ENCODE data around the gene PSMD1.
"Not testable (repeated sequence)": the region's sequence is repeated elsewhere in the genome, so short reads cannot be mapped to it uniquely, and the experiment has no call there.

PSMD1 gene

DNA sequence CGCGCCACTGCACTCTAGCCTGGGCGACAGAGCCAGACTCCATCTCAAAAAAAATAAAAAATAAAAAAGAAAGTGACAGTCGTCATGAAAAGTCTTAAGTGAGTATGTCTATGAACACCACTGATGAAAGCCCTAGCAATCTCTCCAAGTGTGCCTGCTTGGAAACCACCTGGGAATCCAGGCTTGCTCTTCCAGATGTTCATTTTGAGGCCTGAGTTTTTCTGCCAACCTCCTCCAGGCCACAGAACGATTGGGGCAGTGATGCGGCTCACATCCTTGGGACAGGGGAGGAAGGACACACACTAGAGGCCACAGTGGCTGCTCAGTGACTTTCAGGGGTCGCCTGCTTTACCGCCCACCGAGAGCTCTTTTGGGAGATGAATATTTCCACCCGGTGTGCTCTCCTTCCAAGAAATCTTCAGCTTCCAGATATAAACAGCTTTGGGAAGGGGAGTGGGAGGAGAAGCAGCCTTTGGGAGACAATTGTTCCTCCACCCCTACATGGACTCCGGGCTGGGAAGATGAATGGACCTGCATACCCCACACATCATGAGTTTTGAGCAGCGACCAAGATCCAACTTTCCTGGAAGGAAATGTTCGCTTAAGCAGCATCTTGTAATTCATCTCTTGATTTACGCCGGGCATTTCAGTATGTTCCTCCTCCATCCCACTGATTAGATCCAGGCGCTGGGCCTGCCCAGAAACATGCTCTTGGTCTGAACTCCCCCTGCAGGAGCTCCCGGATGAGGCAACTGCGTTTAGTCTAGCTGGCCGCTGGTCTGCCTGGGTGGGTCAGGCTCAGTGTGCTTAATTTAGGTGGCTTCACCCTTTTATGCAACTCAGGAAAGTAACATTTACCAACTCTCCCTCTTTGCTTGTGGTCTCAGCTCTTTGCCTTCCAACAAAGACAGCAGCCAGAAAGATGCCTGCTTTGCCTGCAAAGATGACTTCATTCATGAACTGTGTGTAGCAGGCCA, 135.5 kb downstream of the PSMD1 start:
- FAIRE-seq, result no peak
- no peak for DNase-seq (ENCODE audit: extremely low spot score, insufficient read length, low read depth)

DNA sequence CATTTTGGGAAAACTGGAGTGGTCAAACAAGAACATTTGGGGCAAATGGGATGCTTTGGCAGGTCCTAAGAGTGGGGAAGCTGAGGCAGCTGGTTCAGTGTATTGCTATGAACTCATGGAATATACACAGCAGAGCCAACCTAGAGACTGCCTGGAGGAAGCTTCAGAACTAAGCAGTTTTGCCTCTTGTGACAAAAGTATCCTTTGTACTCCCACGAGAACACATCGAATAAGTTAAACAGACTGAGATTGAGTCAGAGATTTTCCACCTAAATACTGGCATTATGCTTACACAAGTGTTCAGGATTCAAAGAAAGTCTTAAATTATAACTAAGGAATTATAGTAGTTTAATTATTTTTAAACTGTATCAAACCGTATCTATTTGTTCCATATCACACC, 136.5 kb downstream of the PSMD1 start:
- FAIRE-seq, result no peak
- no peak for DNase-seq (ENCODE audit: extremely low spot score, insufficient read length, low read depth)

DNA sequence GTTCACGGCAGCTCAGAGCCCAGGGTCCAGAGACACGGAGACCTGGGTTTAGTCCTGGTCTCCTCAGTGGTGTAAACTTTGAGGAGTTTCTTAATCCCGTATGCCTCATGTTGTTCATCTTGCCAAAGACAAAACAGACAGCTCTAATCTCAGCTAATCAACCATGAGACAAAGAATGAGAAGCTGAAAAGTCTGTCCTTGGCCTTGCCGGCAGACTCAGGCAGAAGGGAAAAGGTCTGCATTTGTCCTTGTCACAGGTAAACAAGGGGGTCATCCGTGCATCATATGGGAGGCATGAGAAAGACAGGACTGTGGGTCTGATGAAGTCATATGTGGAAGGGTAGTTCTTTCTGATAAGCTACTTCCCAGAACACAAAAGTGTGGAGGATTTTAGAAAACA, 139.9 kb downstream of the PSMD1 start:
- FAIRE-seq (no peak), DNase-seq (ENCODE audit: extremely low spot score, insufficient read length, low read depth) (no peak)

DNA sequence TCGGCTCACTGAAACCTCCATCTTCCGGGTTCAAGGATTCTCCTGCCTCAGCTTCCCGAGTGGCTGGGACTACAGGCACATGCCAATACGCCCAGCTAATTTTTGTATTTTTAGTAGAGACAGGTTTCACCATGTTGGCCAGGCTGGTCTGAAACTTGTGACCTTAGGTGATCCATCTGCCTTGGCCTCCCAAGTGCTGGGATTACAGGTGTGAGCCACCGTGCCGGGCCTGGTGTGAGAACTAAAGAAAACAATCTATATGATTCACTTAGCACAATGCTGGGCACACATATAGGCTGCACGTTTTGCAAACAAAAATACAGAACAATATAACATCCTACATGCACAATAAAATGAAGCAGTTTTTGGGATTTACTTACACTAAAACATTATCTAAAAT, 140.5 kb downstream of the PSMD1 start:
- FAIRE-seq; DNase-seq (ENCODE audit: extremely low spot score, insufficient read length, low read depth): not testable (repeated sequence)

DNA sequence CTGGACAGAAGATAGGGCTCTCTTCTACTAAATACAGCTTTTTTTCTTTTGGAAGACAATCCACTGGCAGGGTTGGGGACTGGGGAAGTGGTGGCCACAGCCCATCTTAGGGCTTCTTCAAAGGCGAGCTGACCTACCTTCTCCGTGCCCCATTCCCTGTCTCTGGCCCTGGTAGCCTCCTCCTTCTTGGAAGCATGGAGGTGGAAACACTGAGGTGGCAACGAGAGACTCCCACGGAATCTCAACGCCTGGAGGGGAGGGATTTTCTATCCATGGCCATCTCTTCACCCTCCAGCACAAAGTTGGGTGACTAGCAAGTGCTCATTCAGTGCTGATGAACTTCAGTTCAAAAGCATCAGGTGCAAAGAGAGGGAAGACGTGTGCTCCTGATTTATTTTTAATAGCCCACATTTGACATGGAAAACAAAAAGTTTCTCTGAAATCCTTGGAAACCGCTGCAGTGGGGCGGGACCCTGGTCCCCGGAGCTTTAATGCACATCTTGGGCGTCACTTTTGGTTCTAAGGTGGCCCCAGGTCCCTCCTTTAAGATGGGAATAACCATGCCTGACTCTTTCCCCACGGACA, 141.1 kb downstream of the PSMD1 start:
- FAIRE-seq (no peak), DNase-seq (ENCODE audit: extremely low spot score, insufficient read length, low read depth) (no peak)

DNA sequence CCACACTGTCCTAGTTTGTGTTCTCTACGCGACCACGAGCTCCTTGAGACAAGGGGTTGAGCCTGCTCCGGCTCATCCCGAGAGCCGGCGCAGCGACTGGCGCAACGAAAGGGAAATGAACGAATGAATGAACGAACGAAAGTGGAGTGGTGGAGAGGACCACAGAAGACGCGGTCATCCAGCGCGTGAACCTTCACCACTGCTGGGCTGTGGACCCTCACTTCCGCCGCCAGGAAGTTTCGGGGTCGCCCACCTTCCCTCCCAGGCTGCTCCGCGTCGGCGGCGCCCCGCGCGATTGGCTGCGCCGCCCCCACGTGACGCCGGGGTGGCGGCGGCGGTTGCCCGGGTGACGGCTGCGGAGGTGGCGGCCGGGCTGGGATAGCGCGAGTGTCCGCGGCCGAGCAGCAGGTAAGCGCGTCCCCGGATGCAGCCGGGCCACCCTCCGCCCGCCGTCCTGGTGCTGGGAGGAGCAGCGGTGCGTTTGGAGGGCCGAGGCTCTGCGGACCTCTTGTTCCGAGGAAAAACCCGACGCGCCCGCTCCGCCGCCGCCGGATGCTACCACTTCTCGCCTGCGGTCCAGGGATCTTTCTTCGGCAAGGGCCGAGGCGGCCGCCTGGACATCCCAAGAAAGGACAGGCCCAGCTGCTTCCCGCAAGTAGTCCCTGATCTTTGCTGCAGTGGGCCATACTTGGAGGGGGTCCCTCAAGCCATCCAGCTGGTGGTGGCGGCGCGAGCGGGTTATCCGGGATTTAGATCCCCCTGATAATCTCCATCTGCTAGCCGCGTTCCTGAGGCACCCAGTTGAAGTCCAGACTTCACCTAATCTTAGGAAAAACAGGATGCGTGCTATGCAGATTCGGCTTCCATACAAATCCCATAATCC, 141.9 kb downstream of the PSMD1 start, which contains the start of gene ARMC9:
Gene ARMC9 (plus strand): TSS at position 341 of the 883 bp plus-strand sequence. CDS start 7,608 bp downstream, outside the sequence.
- peak; percentile 82 for DNase-seq (ENCODE audit: extremely low spot score, insufficient read length, low read depth)
- FAIRE-seq, result peak; percentile 89

DNA sequence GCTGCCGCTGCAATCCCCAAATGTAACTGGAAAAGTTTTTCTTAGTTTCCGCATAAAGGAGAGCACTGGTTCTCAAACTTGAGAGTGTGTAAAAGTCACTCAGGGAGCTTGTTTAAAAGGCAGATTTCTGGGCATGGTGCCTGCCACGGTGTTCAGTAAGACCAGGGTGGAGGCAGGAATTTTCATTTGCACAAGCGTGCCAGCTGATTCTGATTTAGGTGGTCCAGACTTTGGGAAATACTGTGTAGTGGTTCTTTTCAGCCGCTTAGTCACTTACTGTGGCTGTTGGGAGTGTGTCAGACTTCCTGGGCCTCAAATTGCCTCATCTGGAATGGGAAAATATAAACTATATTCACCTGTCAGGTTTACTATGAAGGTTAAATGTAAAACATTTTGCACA, 142.6 kb downstream of the PSMD1 start:
- FAIRE-seq, result no peak

DNA sequence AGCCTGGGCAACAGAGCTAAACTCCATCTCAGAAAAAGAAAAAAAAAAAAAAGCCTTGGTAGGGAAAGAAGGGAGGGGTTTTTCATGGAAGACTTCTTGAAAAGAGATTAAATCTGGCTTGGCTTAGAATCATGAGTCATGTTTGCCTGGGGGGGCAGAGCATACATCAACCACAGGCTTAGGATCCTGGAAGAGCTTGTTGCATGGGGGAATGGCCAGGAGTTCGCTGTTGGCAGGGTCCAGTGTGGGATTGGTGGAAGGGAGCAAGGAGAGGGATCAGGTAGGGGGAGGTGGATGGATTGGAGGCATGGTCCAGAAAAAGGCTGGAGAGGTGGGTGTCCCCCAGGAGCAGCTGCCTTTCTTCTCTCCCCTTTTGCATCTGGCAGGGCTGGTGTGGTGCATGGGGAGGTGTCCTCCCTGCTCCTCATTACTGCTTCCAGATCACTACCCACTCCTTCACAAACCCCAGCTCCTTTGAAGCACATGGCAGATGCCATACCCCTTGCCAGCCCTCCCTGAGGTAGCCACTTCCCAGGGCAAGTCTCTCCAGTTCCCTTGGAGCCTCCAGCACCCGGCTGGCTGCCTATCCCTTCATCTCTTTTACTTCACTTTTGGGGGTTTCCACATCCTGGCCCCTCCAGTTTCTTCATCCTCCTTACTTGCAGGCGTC, 144.3 kb downstream of the PSMD1 start:
- FAIRE-seq, result no peak
- DNase-seq (ENCODE audit: extremely low spot score, insufficient read length, low read depth), result no peak

More for the DNA sequence above, 142.6 kb downstream of the PSMD1 start:
- DNase-seq (ENCODE audit: extremely low spot score, insufficient read length, low read depth), result no peak

DNA sequence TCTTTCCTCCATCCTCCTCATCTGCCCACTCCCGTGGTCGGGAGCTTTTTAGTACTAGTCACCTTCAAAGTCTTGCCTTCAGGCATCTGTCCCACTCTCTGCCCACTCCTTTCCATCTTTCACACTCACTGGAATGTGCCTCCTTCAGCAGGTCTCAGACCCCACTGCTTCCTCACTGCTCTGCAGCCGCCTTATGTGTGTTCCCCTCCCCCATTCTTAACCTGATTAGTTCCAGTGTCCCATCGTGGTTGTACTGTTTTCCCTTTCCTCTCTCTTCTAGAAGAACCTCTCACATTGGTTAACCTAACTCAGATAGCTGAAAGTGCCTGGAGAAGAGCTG, 144.8 kb downstream of the PSMD1 start:
- no peak for FAIRE-seq
- DNase-seq (ENCODE audit: extremely low spot score, insufficient read length, low read depth), result no peak

DNA sequence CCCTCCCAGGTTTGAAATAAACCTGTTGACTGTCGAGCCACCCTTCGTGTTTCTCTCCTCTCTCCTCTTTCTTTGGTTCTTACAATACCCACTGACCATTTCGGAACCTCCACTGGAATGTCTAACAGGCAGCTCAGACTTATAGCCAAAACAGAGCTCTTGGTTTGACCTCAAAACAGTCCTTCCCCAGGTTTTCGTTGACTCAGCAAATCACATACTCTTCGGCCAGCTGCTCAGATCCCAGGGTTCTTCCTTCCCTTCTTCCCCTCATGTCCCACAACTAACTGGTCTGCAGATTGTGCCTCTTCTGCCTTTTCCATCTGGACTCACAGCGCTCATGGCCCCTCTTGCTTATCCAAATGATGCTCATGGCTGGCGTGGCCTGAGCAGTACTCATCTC, 146.4 kb downstream of the PSMD1 start:
- FAIRE-seq, result no peak

DNA sequence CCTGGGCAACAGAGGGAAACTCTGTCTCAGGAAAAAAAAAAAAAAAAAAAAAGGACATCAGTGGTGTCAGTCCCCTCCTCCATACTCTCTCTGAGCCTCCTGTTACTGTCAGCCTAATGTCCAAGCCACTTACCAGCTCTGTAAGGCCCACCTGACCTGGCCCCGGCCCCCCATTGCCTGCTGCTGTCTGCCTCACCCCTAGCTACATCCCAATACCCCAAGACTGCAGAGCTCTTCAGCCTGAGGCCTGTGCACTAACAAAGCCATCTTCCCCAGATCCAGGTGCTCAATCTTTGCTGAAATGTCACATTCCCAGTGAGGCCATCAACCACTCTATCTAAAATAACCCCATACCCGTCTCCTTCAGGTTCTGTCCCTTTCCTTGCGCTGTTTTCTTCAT, 147.5 kb downstream of the PSMD1 start:
- no peak for DNase-seq (ENCODE audit: extremely low spot score, insufficient read length, low read depth)
- no peak for FAIRE-seq

More for the DNA sequence above, 146.4 kb downstream of the PSMD1 start:
- no peak for DNase-seq (ENCODE audit: extremely low spot score, insufficient read length, low read depth)

DNA sequence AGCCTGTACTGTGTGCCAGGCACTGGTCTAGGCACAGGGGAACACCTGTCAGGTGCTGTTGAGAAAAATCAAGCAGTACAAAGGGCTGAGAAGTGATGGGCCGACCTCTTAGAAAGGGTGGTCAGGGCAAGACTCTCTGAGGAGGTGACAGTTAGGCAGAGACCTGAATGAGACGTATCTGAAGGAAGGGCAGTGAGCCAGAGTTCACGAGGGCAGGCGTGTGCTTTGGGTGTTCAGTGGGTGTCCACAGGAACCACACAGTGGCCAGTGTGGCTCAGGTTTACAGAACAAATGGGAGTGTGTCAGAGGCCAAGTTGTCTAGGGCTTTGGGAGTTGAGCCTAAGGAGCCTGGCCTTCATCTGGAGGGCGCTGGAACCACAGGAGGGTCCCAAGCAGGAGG, 147.9 kb downstream of the PSMD1 start:
- DNase-seq (ENCODE audit: extremely low spot score, insufficient read length, low read depth) (no peak), FAIRE-seq (no peak)

DNA sequence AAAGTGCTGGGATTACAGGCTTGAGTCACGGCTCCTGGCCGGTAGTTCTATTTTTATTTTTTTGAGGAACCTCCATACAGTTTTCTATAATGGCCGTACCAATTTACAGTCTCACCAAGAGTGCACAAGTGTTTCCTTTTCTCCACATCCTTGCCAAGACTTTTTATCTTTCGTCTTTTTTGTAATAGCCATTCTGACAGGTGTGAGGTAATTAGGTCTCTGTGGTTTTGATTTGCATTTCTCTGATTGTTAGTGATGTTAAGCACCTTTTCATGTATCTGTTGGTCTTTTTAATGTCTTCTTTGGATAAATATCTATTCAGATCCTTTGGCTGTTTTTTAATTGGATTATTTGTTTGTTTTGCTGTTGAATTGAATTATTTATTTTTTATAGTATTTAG, 151.1 kb downstream of the PSMD1 start:
- peak; percentile 57 for FAIRE-seq
- no peak for DNase-seq (ENCODE audit: extremely low spot score, insufficient read length, low read depth)

DNA sequence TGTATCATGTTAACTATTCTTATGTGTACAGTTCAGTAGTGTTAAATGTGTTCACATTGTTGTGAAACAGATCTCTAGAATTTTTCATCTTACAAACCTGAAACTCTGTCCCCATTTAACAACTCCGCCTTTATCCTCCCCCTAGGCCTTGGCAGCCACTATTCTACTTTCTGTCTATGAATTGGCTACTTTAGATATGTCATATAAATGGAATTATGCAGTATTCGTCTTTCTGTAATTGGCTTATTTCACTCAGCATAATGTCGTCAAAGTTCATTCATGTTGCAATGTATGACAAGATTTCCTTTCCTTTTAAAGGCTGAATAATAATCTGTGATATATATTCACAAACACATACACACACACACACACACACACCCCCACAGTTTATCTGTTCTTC, 154.1 kb downstream of the PSMD1 start:
- FAIRE-seq (no peak), DNase-seq (ENCODE audit: extremely low spot score, insufficient read length, low read depth) (no peak)

DNA sequence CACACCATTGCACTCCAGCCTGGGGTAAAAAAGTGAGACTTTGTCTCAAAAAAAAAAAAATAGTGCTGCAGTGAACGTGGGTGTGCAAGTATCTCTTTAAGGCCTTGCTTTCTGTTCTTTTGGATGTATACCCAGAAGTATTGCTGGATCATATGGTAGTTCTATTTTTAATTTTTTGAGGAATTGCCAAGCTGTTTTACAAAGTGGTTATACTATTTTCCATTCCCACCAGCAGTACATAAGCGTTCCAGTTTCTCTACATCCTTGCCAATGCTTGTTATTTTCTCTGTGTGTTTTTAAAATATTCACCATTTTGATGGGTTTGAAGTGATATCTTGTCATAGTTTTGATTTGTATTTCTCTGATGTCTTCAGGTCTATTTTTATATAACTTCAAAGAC, 154.8 kb downstream of the PSMD1 start:
- no peak for FAIRE-seq
- no peak for DNase-seq (ENCODE audit: extremely low spot score, insufficient read length, low read depth)

DNA sequence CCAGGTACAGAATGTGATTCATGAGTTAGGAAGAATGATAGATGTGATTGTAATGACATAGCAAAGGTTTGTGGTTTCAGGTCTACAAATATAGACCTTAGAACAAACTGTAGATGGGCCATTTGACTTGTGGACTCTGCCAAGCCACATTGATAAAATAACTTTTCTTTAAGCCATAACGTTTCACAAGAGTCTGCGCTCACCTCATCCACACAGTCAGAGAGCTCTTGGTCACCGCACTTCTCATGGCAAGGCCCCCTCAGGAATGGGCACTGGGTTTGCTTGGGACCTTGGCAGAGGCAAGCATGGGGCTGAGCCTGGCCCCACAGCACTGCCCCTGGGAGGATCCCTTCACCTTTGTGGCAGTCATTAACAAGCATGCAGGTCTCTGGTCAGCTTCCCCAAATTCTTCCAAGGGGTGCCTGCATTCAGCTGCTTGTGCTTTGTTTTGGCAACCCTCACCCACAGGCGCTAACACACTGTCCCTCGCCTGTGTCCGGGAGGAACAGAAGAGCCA, 155.7 kb downstream of the PSMD1 start:
- FAIRE-seq (no peak), DNase-seq (ENCODE audit: extremely low spot score, insufficient read length, low read depth) (no peak)

DNA sequence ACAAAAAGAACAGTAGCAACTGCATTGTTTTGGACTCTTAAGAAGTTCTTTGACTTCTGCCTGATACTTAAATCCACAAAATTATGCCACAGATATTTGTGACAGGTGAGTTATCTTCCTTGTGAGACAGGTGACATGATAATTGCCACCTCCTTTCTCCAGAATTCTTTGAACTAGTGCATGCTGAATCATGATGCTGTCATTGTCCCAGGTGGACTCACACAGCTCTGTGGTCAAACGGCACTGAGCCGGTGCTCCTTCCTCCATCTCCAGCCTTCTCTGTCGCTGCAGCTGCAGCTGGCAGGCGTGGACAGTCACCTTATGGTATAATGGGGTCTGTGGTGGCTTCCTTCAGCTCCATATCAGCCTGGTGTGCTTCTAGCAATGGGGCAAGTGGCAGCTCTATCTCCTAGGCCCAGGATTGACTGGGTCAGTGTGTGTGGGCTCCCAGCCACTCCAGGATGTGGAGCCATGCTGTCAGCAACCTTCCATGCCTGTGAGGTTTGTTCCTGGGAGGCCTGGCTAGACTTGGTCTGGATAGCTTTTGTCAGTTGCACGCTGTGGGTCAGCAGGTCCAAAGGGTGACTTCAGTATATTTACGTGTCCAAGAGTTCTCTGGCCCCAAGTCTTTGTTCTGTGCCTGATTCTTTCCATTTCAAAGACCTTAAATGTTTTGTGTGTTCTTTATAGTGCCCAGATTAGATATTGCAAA, 157.4 kb downstream of the PSMD1 start:
- FAIRE-seq (no peak), DNase-seq (ENCODE audit: extremely low spot score, insufficient read length, low read depth) (no peak)

DNA sequence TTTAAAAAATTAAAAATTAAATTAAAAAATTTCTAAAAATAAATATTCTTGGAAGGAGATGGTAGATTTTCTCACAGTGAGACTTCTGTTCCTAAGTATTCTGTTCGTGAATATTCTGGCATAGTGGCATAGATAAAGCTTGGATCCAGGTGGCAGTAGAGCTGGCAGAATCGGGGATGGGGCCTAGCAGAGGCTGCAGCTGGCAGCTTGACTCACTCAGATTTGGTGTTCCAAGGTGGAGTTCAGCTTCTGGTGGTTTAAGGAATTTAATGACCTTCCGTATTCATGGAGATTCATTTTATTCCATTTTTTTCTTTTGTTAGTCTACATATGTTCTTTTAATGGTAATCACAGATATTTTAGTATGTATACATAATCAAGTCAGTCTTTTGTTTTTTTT, 161.7 kb downstream of the PSMD1 start:
- FAIRE-seq, result no peak

DNA sequence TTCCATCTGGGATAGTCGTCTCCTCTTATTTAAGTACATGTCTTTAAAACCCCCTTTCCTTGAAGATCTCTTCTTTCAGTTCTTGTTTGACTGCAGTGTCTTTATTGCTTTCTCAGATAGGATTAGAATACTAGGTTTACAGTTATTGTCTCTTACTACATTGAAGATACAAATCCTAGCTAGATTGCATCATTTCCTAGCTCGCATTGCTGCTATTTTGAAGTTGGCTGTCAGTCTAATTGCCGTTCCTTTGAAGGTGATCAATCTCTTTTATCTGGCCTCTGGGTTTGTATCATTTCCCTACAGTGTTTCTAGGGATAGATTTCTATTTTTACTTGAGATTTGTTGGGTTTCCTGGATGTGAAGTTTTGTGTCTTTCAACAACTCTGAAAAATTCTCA, 162.6 kb downstream of the PSMD1 start:
- DNase-seq (ENCODE audit: extremely low spot score, insufficient read length, low read depth) (no peak), FAIRE-seq (no peak)

More for the DNA sequence above, 161.7 kb downstream of the PSMD1 start:
- DNase-seq (ENCODE audit: extremely low spot score, insufficient read length, low read depth), result no peak

All from GM18507 (cell line).